ENCODE measurements around the gene IARS2.
"Not testable (repeated sequence)": the region's sequence is repeated elsewhere in the genome, so short reads cannot be mapped to it uniquely, and the experiment has no call there.

Gene IARS2

GRCh38 chr1:220113136-220113695 lies 19.3 kb downstream of the IARS2 start:
- peak; percentile 21 for DNase-seq

- no peak for DNase-seq
Measured at GRCh38 chr1:220119043-220119512, 25.1 kb downstream of the IARS2 start.

GRCh38 chr1:220121791-220122530 lies 28.0 kb downstream of the IARS2 start:
- DNase-seq: no peak

GRCh38 chr1:220123066-220123465 lies 29.1 kb downstream of the IARS2 start:
- no peak for DNase-seq

- peak; percentile 24 for DNase-seq
Measured at GRCh38 chr1:220123889-220124288, 30.0 kb downstream of the IARS2 start.

- no peak for DNase-seq
Measured at GRCh38 chr1:220124542-220124941, 30.6 kb downstream of the IARS2 start.

- no peak for DNase-seq
Measured at GRCh38 chr1:220127076-220127475, 33.1 kb downstream of the IARS2 start.

- DNase-seq: no peak
Measured at GRCh38 chr1:220129479-220130210, 35.7 kb downstream of the IARS2 start.

- peak; percentile 18 for DNase-seq
Measured at GRCh38 chr1:220135755-220136154, 41.8 kb downstream of the IARS2 start.

GRCh38 chr1:220137019-220137786 lies 43.3 kb downstream of the IARS2 start:
- no peak for DNase-seq

GRCh38 chr1:220139966-220140365 lies 46.0 kb downstream of the IARS2 start:
- DNase-seq: no peak

GRCh38 chr1:220144051-220144450 lies 50.1 kb downstream of the IARS2 start:
- no peak for DNase-seq

GRCh38 chr1:220149742-220150141 lies 55.8 kb downstream of the IARS2 start:
- no peak for DNase-seq

GRCh38 chr1:220151454-220151853 lies 57.5 kb downstream of the IARS2 start:
- no peak for DNase-seq

GRCh38 chr1:220153147-220153546 lies 59.2 kb downstream of the IARS2 start:
- DNase-seq: no peak

- no peak for DNase-seq
Measured at GRCh38 chr1:220156620-220157146, 62.8 kb downstream of the IARS2 start.

- no peak for DNase-seq
Measured at GRCh38 chr1:220157738-220158137, 63.8 kb downstream of the IARS2 start.

- DNase-seq: not testable (repeated sequence)
Measured at GRCh38 chr1:220158530-220158929, 64.6 kb downstream of the IARS2 start.

GRCh38 chr1:220159041-220159440 lies 65.1 kb downstream of the IARS2 start:
- DNase-seq: no peak

GRCh38 chr1:220160027-220160426 lies 66.1 kb downstream of the IARS2 start:
- DNase-seq: no peak

- DNase-seq: no peak
Measured at GRCh38 chr1:220164116-220164515, 70.2 kb downstream of the IARS2 start.

GRCh38 chr1:220164517-220164916 lies 70.6 kb downstream of the IARS2 start:
- no peak for DNase-seq

GRCh38 chr1:220166853-220167252 lies 72.9 kb downstream of the IARS2 start:
- DNase-seq: no peak

Measured in stimulated activated CD4-positive, alpha-beta T cell treated with anti-CD3 and anti-CD28 coated beads, Interleukin-15, amount 100 ng/mL, for 24 hours (primary cell).